ENCODE results near the gene PPEF2. TPM values are rescaled to one million over a fixed set of nuclear protein-coding genes. Genes with fewer than 3 reads are reported as not detected.
A peak's percentile ranks its signal among the peaks of the same experiment; 100 is the strongest.

Gene PPEF2
- total RNA-seq, 3 donors from 2014 or later = 0.13 to 0.43 TPM; not detected in 1

GRCh38 chr4:75909405-75909804 lies 7.2 kb upstream of the PPEF2 start:
- intact Hi-C loops (cut with DNase I, micrococcal nuclease) = no loop called here
- TF ChIP-seq, protein P1, sequence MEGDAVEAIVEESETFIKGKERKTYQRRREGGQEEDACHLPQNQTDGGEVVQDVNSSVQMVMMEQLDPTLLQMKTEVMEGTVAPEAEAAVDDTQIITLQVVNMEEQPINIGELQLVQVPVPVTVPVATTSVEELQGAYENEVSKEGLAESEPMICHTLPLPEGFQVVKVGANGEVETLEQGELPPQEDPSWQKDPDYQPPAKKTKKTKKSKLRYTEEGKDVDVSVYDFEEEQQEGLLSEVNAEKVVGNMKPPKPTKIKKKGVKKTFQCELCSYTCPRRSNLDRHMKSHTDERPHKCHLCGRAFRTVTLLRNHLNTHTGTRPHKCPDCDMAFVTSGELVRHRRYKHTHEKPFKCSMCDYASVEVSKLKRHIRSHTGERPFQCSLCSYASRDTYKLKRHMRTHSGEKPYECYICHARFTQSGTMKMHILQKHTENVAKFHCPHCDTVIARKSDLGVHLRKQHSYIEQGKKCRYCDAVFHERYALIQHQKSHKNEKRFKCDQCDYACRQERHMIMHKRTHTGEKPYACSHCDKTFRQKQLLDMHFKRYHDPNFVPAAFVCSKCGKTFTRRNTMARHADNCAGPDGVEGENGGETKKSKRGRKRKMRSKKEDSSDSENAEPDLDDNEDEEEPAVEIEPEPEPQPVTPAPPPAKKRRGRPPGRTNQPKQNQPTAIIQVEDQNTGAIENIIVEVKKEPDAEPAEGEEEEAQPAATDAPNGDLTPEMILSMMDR (IDR thresholded peaks at IDR 0.05) = no peak
- DNase-seq (no peak), ATAC-seq (no peak)
- Histone ChIP-seq H3K36me3 (ENCODE audit: low read depth) (no peaks in the 10 kb centered on the region), H3K4me3 (no peak overlapping the region), H3K4me1 (ENCODE audit: low read depth) (no peaks in the 10 kb centered on the region), H3K9me3 (peaks cover 11% of the 10 kb centered on the region)

GRCh38 chr4:75908555-75908954 lies 6.3 kb upstream of the PPEF2 start:
- DNase-seq (no peak), ATAC-seq (no peak)
- Histone ChIP-seq H3K4me1 (ENCODE audit: low read depth) (no peaks in the 10 kb centered on the region), H3K9me3 (peaks cover 11% of the 10 kb centered on the region), H3K36me3 (ENCODE audit: low read depth) (no peaks in the 10 kb centered on the region), H3K4me3 (no peak overlapping the region)
- intact Hi-C loops (cut with DNase I, micrococcal nuclease) = no loop called here
- TF ChIP-seq, protein P1 (IDR thresholded peaks at IDR 0.05) = no peak

DNA sequence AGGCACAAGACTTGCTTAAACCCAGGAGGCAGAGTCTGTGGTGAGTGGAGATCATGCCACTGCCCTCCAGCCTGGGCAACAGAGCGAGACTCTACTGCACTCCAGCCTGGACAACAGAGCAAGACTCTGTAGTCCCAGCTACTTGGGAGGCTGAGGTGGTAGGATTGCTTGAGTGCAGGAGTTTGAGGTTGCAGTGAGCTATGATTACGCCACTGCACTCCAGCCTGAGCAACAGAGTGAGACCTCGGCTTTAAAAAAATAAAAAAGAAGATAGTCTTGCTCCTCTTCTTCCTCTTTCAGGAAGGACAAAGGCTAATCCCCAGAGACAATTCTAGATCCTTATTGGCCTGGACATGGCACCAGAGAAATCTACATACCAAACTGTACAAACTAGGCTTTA lies 5.7 kb upstream of the PPEF2 start:
- no peaks in the 10 kb centered on the region for H3K36me3 ChIP-seq (ENCODE audit: low read depth)
- H3K9me3 ChIP-seq = peaks cover 11% of the 10 kb centered on the region
- no peaks in the 10 kb centered on the region for H3K4me1 ChIP-seq (ENCODE audit: low read depth)
- intact Hi-C loops (cut with DNase I, micrococcal nuclease) = no loop called here
- no peak overlapping the region for H3K4me3 ChIP-seq
- ATAC-seq (no peak), DNase-seq (no peak)
- TF ChIP-seq, protein P1 (IDR thresholded peaks at IDR 0.05) = no peak

- TF ChIP-seq, protein P1 (IDR thresholded peaks at IDR 0.05) = no peak
- Histone ChIP-seq H3K4me3 (no peak overlapping the region), H3K9me3 (no peaks in the 10 kb centered on the region), H3K4me1 (ENCODE audit: low read depth) (no peaks in the 10 kb centered on the region), H3K36me3 (ENCODE audit: low read depth) (no peaks in the 10 kb centered on the region)
- intact Hi-C loops (cut with DNase I, micrococcal nuclease) = no loop called here
- peak; percentile 69 for ATAC-seq
- no peak for DNase-seq
These were observed 1.8 kb upstream of the PPEF2 start for GRCh38 chr4:75904076-75904475.

DNA sequence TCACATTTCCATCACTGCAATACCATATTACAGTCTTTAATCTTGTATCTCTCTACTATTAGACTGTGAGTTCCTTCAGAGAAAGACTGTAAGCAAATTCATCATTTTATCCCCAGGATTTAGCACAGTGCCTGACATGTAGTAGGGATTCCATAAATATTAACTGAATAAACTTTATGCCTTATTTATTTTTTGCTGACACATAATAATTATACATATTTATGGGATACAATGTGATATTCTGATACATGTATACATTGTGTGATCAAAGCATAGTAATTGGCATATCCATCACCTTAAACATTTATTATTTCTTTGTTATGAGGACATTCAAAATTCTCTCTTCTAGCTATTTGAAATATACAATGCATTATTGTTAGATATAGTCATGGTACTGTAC lies 3.7 kb downstream of the PPEF2 start:
- Histone ChIP-seq H3K4me1 (ENCODE audit: low read depth) (no peaks in the 10 kb centered on the region), H3K36me3 (ENCODE audit: low read depth) (no peaks in the 10 kb centered on the region), H3K9me3 (no peaks in the 10 kb centered on the region), H3K4me3 (no peak overlapping the region)
- ATAC-seq (no peak), DNase-seq (no peak)
- intact Hi-C loops (cut with DNase I, micrococcal nuclease) = loop anchor here in 1 of 2 donors (10.0 kb wide), 1 partner anchor 166 kb away; no protein-coding TSS in a partner anchor
- TF ChIP-seq, protein P1 (IDR thresholded peaks at IDR 0.05) = no peak
